CD4-positive, alpha-beta memory T cell (primary cell): Measurements from ENCODE around the gene CHSY3. TPM values are rescaled to one million over a fixed set of nuclear protein-coding genes. Genes with fewer than 3 reads are reported as not detected.

Experiments
- CTCF ChIA-PET: fragments of 350-600 bp; sonication (Branson Sonifier 250); formaldehyde crosslinking; loops from one replicate; lab custom pipeline; 2021; ENCODE audit warnings: inconsistent platforms; ENCODE audit not compliant: partially characterized antibody; lab: Charles Lee
- POLR2A ChIA-PET: fragments of 350-600 bp; sonication (Branson Sonifier 250); formaldehyde crosslinking; loops from one replicate; lab custom pipeline; 2021; ENCODE audit not compliant: partially characterized antibody; lab: Charles Lee
- DNase-seq, 5 donors: peaks; one replicate each; pipeline versions ENCODE4 v3.0.0 to v3.0.0-alpha.2; 2020 to 2022; ENCODE audit warnings: mixed read lengths in 1 of 5
- H3K27ac ChIP-seq: one replicate; pipeline ENCODE4 v1.7.0; 2013; ENCODE audit warnings: low read depth, low read length
- H3K27me3 ChIP-seq: 2 replicates; pipeline ENCODE4 v1.7.0; 2013; ENCODE audit warnings: mild to moderate bottlenecking, low read length, moderate library complexity; ENCODE audit not compliant: insufficient read depth
- H3K36me3 ChIP-seq: 2 replicates; pipeline ENCODE4 v1.7.0; 2013; ENCODE audit warnings: mild to moderate bottlenecking, low read length, moderate library complexity; ENCODE audit not compliant: insufficient read depth
- H3K4me1 ChIP-seq: 2 replicates; pipeline ENCODE4 v1.7.0; 2013; ENCODE audit warnings: mild to moderate bottlenecking, low read length, moderate library complexity; ENCODE audit not compliant: insufficient read depth
- H3K4me3 ChIP-seq, 2 donors: one replicate each; pipeline ENCODE4 v1.7.0; 2013; ENCODE audit warnings: low read length in 2 of 2, mild to moderate bottlenecking in 1 of 2
- H3K9me3 ChIP-seq, 2 donors: one replicate each; pipeline ENCODE4 v1.7.0; 2013; ENCODE audit warnings: low read length in 2 of 2, control low read depth in 1 of 2; ENCODE audit not compliant: control insufficient read depth in 1 of 2
- H3K27ac Mint-ChIP-seq, 7 donors: one replicate each; pipeline ENCODE4 v1.8.0; 2020 to 2021; ENCODE audit warnings: mixed read lengths in 7 of 7, mild to moderate bottlenecking in 6 of 7, inconsistent platforms in 3 of 7, moderate library complexity in 3 of 7
- H3K27me3 Mint-ChIP-seq, 2 donors: one replicate each; pipeline ENCODE4 v1.8.0; 2020 to 2021; ENCODE audit warnings: mixed read lengths in 2 of 2
- H3K36me3 Mint-ChIP-seq, 2 donors: one replicate each; pipeline ENCODE4 v1.8.0; 2020 to 2021; ENCODE audit warnings: mixed read lengths in 2 of 2, inconsistent platforms in 1 of 2, mild to moderate bottlenecking in 1 of 2
- H3K4me1 Mint-ChIP-seq, 4 donors: one replicate each; pipeline ENCODE4 v1.8.0; 2020 to 2021; ENCODE audit warnings: mixed read lengths in 4 of 4, mild to moderate bottlenecking in 1 of 4
- H3K4me3 Mint-ChIP-seq, 8 donors: one replicate each; pipeline ENCODE4 v1.8.0; 2020 to 2021; ENCODE audit warnings: mixed read lengths in 8 of 8, mild to moderate bottlenecking in 7 of 8, moderate library complexity in 6 of 8, inconsistent platforms in 3 of 8
- H3K9me3 Mint-ChIP-seq, 8 donors: one replicate each; pipeline ENCODE4 v1.8.0; 2020 to 2021; ENCODE audit warnings: mixed read lengths in 8 of 8, mild to moderate bottlenecking in 5 of 8, inconsistent platforms in 3 of 8, moderate library complexity in 1 of 8
- intact Hi-C: fragments of 100-400 bp; cut with micrococcal nuclease; formaldehyde crosslinking; loops from one replicate; pipeline ENCODE4 v1.15.1; 2023
- polyA plus RNA-seq, 2 donors: library from polyadenylated mRNA; unstranded; fragments of 300-500 nt; fragmentation: Illumina TruSeq; gene quantifications; one replicate each; pipeline ENCODE4 v1.2.3, GENCODE V29; 2021
- total RNA-seq, 2 experiments: library from RNA; stranded (reverse); gene quantifications; one replicate each; pipeline ENCODE4 v1.2.3, GENCODE V29; 2021

CHSY3 gene
- total and polyA plus RNA-seq, 4 experiments from 2014 or later: not detected

DNA sequence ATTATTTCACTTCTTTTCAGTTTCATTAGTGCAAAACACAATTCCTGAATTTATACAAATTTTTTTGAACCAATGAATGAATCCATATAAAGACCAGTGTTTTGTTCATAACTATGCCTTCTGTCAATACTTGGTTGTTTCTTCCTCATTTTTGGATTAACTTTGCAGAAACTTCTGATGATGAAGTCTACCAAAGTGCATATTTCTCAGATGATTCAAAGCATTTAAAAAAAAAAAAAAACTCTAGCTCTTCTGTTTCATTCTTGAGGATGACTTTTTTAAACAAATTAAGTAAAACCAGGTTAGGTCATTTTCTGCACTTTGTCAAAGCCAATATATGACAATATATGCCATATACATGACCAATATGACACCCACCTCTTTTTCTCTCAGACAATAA is 92.6 kb downstream of the CHSY3 start:
- H3K4me3 ChIP-seq: no peak overlapping the region
- H3K27ac ChIP-seq: no peak overlapping the region
- DNase-seq: no peak
- Mint-ChIP-seq H3K9me3 (peaks cover 0 to 7% (median 2%) of the 10 kb centered on the region in 8 donors), H3K27ac (no peak overlapping the region), H3K27me3 (peaks cover 0 to 1% of the 10 kb centered on the region in 2 donors), H3K36me3 (no peaks in the 10 kb centered on the region), H3K4me1 (no peaks in the 10 kb centered on the region), H3K4me3 (no peak overlapping the region)
- POLR2A ChIA-PET: no interaction called here
- H3K27me3 ChIP-seq: no peaks in the 10 kb centered on the region
- intact Hi-C loops: no loop called here
- H3K36me3 ChIP-seq: no peaks in the 10 kb centered on the region
- CTCF ChIA-PET: no interaction called here
- no peaks in the 10 kb centered on the region for H3K9me3 ChIP-seq
- no peaks in the 10 kb centered on the region for H3K4me1 ChIP-seq

DNA sequence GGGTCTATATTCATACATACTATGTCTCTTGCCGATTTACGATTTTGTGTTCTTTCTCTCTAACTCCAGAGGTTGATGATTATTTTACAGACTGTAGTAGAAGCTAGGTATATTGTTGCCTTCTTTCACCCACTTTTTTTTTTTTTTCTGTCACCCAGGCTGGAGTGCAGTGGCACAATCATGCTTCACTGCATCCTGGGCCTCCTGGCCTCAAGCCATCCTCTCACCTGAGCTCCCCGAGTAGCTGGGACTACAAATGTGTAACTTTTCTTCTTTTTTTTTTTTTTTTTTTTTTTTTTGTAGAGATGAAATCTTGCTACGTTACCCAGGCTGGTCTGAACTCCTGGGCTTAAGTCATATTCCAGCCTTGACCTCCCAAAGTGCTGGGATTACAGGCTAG is 96.2 kb downstream of the CHSY3 start:
- Mint-ChIP-seq H3K36me3 (no peaks in the 10 kb centered on the region), H3K4me3 (no peak overlapping the region), H3K27me3 (peaks cover 0 to 4% of the 10 kb centered on the region in 2 donors), H3K4me1 (no peaks in the 10 kb centered on the region), H3K9me3 (peaks cover 0 to 2% (median 0%) of the 10 kb centered on the region in 8 donors), H3K27ac (no peak overlapping the region)
- CTCF ChIA-PET: no interaction called here
- H3K36me3 ChIP-seq: no peaks in the 10 kb centered on the region
- no peak overlapping the region for H3K4me3 ChIP-seq
- intact Hi-C loops: no loop called here
- POLR2A ChIA-PET: no interaction called here
- H3K4me1 ChIP-seq: no peaks in the 10 kb centered on the region
- no peak for DNase-seq
- H3K27me3 ChIP-seq: no peaks in the 10 kb centered on the region
- H3K9me3 ChIP-seq: no peaks in the 10 kb centered on the region
- no peak overlapping the region for H3K27ac ChIP-seq

DNA sequence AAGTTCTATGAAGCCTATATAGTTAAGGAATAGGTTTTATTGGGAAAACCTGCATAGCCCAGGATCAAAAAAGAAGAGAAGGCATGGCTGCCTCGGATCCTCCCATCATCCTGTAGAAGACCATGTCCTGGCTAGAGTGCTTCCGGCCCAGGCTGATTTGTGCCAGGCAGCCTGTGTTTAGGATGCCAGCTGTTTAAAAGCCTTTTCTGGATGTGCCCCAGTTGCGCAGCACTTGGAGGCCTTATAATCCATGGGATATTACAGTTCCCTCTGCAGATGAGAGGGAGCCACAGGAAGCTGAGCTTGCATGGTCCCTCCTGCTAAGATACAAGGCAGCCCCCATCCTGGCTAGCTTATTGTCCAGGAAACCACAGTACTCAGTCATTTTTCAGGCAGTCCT is 97.9 kb downstream of the CHSY3 start:
- H3K27ac ChIP-seq: no peak overlapping the region
- POLR2A ChIA-PET: no interaction called here
- Mint-ChIP-seq H3K27me3 (peaks cover 0 to 3% of the 10 kb centered on the region in 2 donors), H3K9me3 (peaks cover 0 to 2% (median under 1%) of the 10 kb centered on the region in 8 donors), H3K4me3 (no peak overlapping the region), H3K27ac (no peak overlapping the region), H3K4me1 (no peaks in the 10 kb centered on the region), H3K36me3 (no peaks in the 10 kb centered on the region)
- no peaks in the 10 kb centered on the region for H3K4me1 ChIP-seq
- DNase-seq: no peak
- CTCF ChIA-PET: no interaction called here
- no peaks in the 10 kb centered on the region for H3K36me3 ChIP-seq
- H3K4me3 ChIP-seq: no peak overlapping the region
- intact Hi-C loops: no loop called here
- H3K9me3 ChIP-seq: no peaks in the 10 kb centered on the region
- H3K27me3 ChIP-seq: no peaks in the 10 kb centered on the region

DNA sequence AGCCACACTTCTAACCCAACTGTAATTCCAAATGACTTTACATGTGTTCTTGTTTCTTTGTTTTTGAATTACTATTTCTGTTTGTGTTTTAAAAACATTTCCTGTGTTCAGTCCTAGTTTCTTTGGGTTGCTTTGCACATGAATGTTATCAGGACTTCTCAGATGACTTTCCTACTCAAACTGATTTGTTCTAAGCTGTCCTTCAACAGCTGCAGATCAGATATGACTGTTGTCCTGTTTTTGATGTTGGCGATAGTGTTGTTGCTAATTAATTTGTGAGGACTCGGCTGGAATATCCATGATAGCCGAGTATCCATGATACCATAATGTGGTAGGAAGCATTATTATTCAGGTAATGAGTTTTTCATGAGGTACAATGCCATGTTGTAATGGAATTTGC is 98.6 kb downstream of the CHSY3 start:
- POLR2A ChIA-PET: no interaction called here
- Mint-ChIP-seq H3K27ac (no peak overlapping the region), H3K9me3 (peaks cover 0 to 3% (median under 1%) of the 10 kb centered on the region in 8 donors), H3K4me3 (no peak overlapping the region), H3K36me3 (no peaks in the 10 kb centered on the region), H3K27me3 (peaks cover 0 to 3% of the 10 kb centered on the region in 2 donors), H3K4me1 (no peaks in the 10 kb centered on the region)
- intact Hi-C loops: no loop called here
- no peaks in the 10 kb centered on the region for H3K36me3 ChIP-seq
- H3K27ac ChIP-seq: no peak overlapping the region
- H3K27me3 ChIP-seq: no peaks in the 10 kb centered on the region
- no peak for DNase-seq
- CTCF ChIA-PET: no interaction called here
- H3K4me1 ChIP-seq: no peaks in the 10 kb centered on the region
- no peak overlapping the region for H3K4me3 ChIP-seq
- H3K9me3 ChIP-seq: no peaks in the 10 kb centered on the region

DNA sequence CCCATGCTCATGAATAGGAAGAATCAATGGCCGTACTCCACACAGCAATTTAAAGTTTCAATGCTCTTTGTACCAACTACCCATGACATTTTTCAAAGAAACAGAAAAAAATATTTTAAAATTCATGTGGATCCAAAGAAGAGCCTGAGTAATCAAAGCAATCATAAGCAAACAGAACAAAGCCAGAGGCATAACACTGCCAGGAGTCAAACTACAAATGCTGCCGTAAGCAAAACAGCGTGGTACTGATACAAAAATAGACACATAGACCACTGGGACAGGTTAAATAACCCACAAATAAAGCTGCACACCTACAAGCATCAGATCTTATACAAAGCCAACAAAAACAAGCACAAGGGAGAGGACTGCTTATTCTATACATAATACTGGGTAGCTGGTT is 107.7 kb downstream of the CHSY3 start:
- CTCF ChIA-PET: no interaction called here
- DNase-seq: no peak

DNA sequence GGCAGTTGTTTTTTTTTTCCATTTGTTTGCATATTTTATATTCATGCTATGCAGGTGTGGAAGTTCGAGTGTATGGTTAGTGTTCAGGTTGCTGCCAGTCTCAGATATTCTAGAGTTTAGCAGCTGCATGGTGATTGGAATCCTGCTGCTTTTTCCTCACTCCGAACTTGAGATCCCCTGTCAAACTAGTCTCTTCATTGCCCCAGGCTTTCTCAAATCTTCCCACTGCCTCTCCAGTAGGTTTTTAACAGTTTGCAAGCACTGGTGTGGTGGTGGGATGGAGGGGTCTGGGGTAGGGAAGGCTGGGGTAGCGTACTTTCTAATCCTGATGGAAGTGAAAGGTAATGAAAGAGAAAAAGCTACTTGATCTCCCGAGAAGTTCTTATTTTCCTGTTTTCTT is 112.9 kb downstream of the CHSY3 start:
- Mint-ChIP-seq H3K36me3 (no peaks in the 10 kb centered on the region), H3K27ac (no peak overlapping the region)
- CTCF ChIA-PET: no interaction called here

More for the DNA sequence above, 107.7 kb downstream of the CHSY3 start:
- Mint-ChIP-seq H3K9me3 (peaks cover 0 to 24% (median 11%) of the 10 kb centered on the region in 8 donors), H3K4me3 (no peak overlapping the region), H3K27ac (no peak overlapping the region), H3K36me3 (no peaks in the 10 kb centered on the region), H3K27me3 (no peaks in the 10 kb centered on the region), H3K4me1 (no peaks in the 10 kb centered on the region)
- H3K4me1 ChIP-seq: no peaks in the 10 kb centered on the region
- no peaks in the 10 kb centered on the region for H3K36me3 ChIP-seq
- no peak overlapping the region for H3K27ac ChIP-seq
- no peaks in the 10 kb centered on the region for H3K9me3 ChIP-seq
- no peaks in the 10 kb centered on the region for H3K27me3 ChIP-seq
- intact Hi-C loops: no loop called here
- POLR2A ChIA-PET: no interaction called here
- no peak overlapping the region for H3K4me3 ChIP-seq

DNA sequence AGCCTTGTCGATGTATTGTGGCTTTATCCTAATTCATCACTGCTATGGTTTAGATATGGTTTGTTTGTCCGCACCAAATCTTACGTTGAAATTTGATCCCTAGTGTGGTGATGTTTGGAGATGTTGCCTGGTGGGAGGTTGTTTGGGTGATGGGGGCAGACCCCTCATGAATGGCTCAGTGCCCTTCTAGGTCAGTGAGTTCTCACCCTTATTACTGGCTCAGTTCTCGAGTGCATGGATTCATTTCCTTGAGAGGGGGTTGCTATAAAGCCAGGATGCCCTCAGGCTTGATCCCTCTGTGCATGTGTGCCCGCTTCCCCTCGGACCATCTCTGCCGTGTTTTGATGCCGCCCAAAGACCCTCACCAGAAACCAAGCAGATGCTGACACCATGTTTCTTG is 114.4 kb downstream of the CHSY3 start:
- ChIA-PET POLR2A (no interaction called here), CTCF (no interaction called here)
- no peak overlapping the region for H3K4me3 ChIP-seq
- intact Hi-C loops: no loop called here
- H3K4me3 Mint-ChIP-seq: no peak overlapping the region
- H3K4me1 ChIP-seq: no peaks in the 10 kb centered on the region
- H3K36me3 ChIP-seq: no peaks in the 10 kb centered on the region
- H3K27me3 ChIP-seq: no peaks in the 10 kb centered on the region
- no peaks in the 10 kb centered on the region for H3K9me3 ChIP-seq
- no peaks in the 10 kb centered on the region for H3K4me1 Mint-ChIP-seq
- H3K9me3 Mint-ChIP-seq: peaks cover 0 to 10% (median 4%) of the 10 kb centered on the region in 8 donors
- no peaks in the 10 kb centered on the region for H3K36me3 Mint-ChIP-seq
- DNase-seq: no peak
- no peak overlapping the region for H3K27ac Mint-ChIP-seq
- no peaks in the 10 kb centered on the region for H3K27me3 Mint-ChIP-seq
- H3K27ac ChIP-seq: no peak overlapping the region

More for the DNA sequence above, 112.9 kb downstream of the CHSY3 start:
- Histone ChIP-seq H3K9me3 (no peaks in the 10 kb centered on the region), H3K36me3 (no peaks in the 10 kb centered on the region), H3K27me3 (no peaks in the 10 kb centered on the region), H3K27ac (no peak overlapping the region), H3K4me1 (no peaks in the 10 kb centered on the region), H3K4me3 (no peak overlapping the region)
- H3K9me3 Mint-ChIP-seq: peaks cover 0 to 10% (median 4%) of the 10 kb centered on the region in 8 donors
- H3K27me3 Mint-ChIP-seq: no peaks in the 10 kb centered on the region
- DNase-seq: no peak
- intact Hi-C loops: no loop called here
- no peak overlapping the region for H3K4me3 Mint-ChIP-seq
- POLR2A ChIA-PET: no interaction called here
- no peaks in the 10 kb centered on the region for H3K4me1 Mint-ChIP-seq

DNA sequence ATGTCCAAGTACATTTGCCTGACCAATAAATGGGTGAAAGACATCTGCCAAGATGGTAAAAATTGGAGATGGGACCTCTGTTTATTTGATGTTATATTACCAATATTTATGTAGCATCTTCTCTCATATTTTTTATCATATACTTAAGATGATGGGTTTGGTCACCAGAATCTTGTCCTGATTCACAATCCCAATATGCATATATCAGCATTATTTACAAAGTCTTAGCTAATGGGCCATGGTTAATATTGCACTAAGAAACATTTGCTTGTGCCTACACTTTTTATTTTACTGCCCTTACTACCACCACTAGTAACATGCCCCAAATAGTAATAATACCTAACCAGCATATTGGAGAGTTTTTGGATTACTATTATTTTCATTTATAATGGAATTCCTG is 116.7 kb downstream of the CHSY3 start:
- no peaks in the 10 kb centered on the region for H3K27me3 Mint-ChIP-seq
- DNase-seq: no peak
- H3K9me3 Mint-ChIP-seq: peaks cover 0 to 6% (median under 1%) of the 10 kb centered on the region in 8 donors
- no peaks in the 10 kb centered on the region for H3K36me3 ChIP-seq
- H3K9me3 ChIP-seq: no peaks in the 10 kb centered on the region
- no peaks in the 10 kb centered on the region for H3K36me3 Mint-ChIP-seq
- intact Hi-C loops: no loop called here
- no peak overlapping the region for H3K4me3 Mint-ChIP-seq
- ChIA-PET CTCF (no interaction called here), POLR2A (no interaction called here)
- no peaks in the 10 kb centered on the region for H3K27me3 ChIP-seq
- no peaks in the 10 kb centered on the region for H3K4me1 Mint-ChIP-seq
- no peaks in the 10 kb centered on the region for H3K4me1 ChIP-seq
- H3K27ac Mint-ChIP-seq: no peak overlapping the region
- H3K27ac ChIP-seq: no peak overlapping the region
- H3K4me3 ChIP-seq: no peak overlapping the region
